WTC11 (cell line): ENCODE results near the gene TTC33.

Experiments
- CTCF ChIP-seq: fragments of 200-600 bp; IDR thresholded peaks from 2 replicates; pipeline ENCODE4 v1.8.0; 2022; ENCODE audit warnings: antibody characterized with exemption
- ZNF121 ChIP-seq: sonication (generic); formaldehyde crosslinking; IDR thresholded peaks from 2 replicates; pipeline ENCODE4 v1.8.0; 2023; ENCODE audit warnings: missing genetic modification reagents

- no peak for TF ChIP-seq CTCF
- TF ChIP-seq ZNF121 (CRISPR knock-in tag): no peak
Observed at GRCh38 chr5:40646266-40646665, 109.5 kb downstream of the TTC33 start.
